Caco-2 (cell line): Measurements from ENCODE around the gene PTH2. TPM values are rescaled to one million over a fixed set of nuclear protein-coding genes. Genes with fewer than 3 reads are reported as not detected.
A peak's percentile ranks its signal among the peaks of the same experiment; 100 is the strongest.

ENCODE experiments used
- Bru-seq: library from RNA; stranded (reverse); fragments of 400-500 nt; gene quantifications from one replicate; lab custom pipeline; 2021; lab: Mats Ljungman, UMichigan
- BruChase-seq, 2 experiments: library from RNA; stranded (reverse); fragments of 400-500 nt; gene quantifications; one replicate each; lab custom pipeline; 2021; lab: Mats Ljungman, UMichigan
- BruUV-seq: library from RNA; stranded (reverse); fragments of 400-500 nt; replicated peaks from 2 replicates; lab custom pipeline; 2021; lab: Mats Ljungman, UMichigan
- CTCF ChIA-PET: fragments of 300-600 bp; sonication (Branson Sonifier 250); formaldehyde crosslinking; loops from one replicate; lab custom pipeline; 2022; ENCODE audit warnings: antibody characterized with exemption; lab: Charles Lee
- POLR2A ChIA-PET: fragments of 300-600 bp; sonication (Branson Sonifier 250); formaldehyde crosslinking; loops from one replicate; lab custom pipeline; 2022; ENCODE audit warnings: antibody characterized with exemption; lab: Charles Lee
- DNase-seq, 2 experiments: peaks; one replicate each; pipeline versions ENCODE4 v3.0.0 to v3.0.0-alpha.2; 2020 to 2022
- H3K27me3 ChIP-seq: replicated peaks from 2 replicates; pipeline ENCODE4 v1.6.0; 2011; ENCODE audit warnings: low read length; ENCODE audit not compliant: control insufficient read depth, insufficient read depth
- H3K36me3 ChIP-seq: 2 replicates; pipeline ENCODE4 v1.5.1; 2011; ENCODE audit warnings: low read length; ENCODE audit not compliant: control insufficient read depth, insufficient read depth
- H3K4me1 ChIP-seq: fragments of 250-450 bp; sonication (Bioruptor Pico); 2 replicates; pipeline ENCODE4 v1.5.1; 2020; ENCODE audit warnings: mild to moderate bottlenecking
- H3K4me3 ChIP-seq: 2 replicates; pipeline ENCODE4 v1.5.1; 2011; ENCODE audit warnings: low read depth, mild to moderate bottlenecking, control low read depth, low read length
- H3K9me3 ChIP-seq: fragments of 250-450 bp; sonication (Bioruptor Pico); 2 replicates; pipeline ENCODE4 v1.5.1; 2020; ENCODE audit warnings: mild to moderate bottlenecking, moderate library complexity
- H3K27ac Mint-ChIP-seq: one replicate; pipeline ENCODE4 v1.8.0; 2022; ENCODE audit warnings: mixed read lengths; ENCODE audit not compliant: unreplicated experiment
- H3K27me3 Mint-ChIP-seq: one replicate; pipeline ENCODE4 v1.8.0; 2022; ENCODE audit warnings: mixed read lengths; ENCODE audit not compliant: insufficient read depth, unreplicated experiment
- H3K36me3 Mint-ChIP-seq: one replicate; pipeline ENCODE4 v1.8.0; 2022; ENCODE audit warnings: mild to moderate bottlenecking, mixed read lengths; ENCODE audit not compliant: insufficient read depth, unreplicated experiment
- H3K4me1 Mint-ChIP-seq: one replicate; pipeline ENCODE4 v1.8.0; 2022; ENCODE audit warnings: low read depth, mixed read lengths; ENCODE audit not compliant: unreplicated experiment
- H3K4me3 Mint-ChIP-seq: one replicate; pipeline ENCODE4 v1.8.0; 2022; ENCODE audit warnings: mild to moderate bottlenecking, moderate library complexity, mixed read lengths; ENCODE audit not compliant: unreplicated experiment
- H3K9me3 Mint-ChIP-seq: one replicate; pipeline ENCODE4 v1.8.0; 2022; ENCODE audit warnings: mixed read lengths; ENCODE audit not compliant: unreplicated experiment
- intact Hi-C: fragments of 100-400 bp; cut with micrococcal nuclease; formaldehyde crosslinking; loops from one replicate; pipeline ENCODE4 v1.10.0; 2022; ENCODE audit not compliant: unreplicated experiment
- long read RNA-seq: library from polyadenylated mRNA; stranded (forward); transcript quantifications from one replicate; pipeline ENCODE4 v2.0.0, GENCODE V29; 2022
- total RNA-seq: library from RNA; stranded (reverse); gene quantifications from 2 replicates; pipeline ENCODE4 v1.2.3, GENCODE V29; 2022
- TF ChIP-seq, protein P1 (sequence below), 2 experiments: fragments of 200-600 bp in 1 of 2; IDR thresholded peaks; 1 replicate in 1 of 2; 2 replicates in 1 of 2; pipeline versions ENCODE4 v1.5.1 to v1.8.0; 2011 to 2022; ENCODE audit warnings: antibody characterized with exemption in 1 of 2, control low read depth in 1 of 2, inconsistent platforms in 1 of 2, low read depth in 1 of 2, low read length in 1 of 2, mild to moderate bottlenecking in 1 of 2, moderate library complexity in 1 of 2; ENCODE audit not compliant: insufficient read depth in 1 of 2, severe bottlenecking in 1 of 2, unreplicated experiment in 1 of 2

Gene PTH2, protein sequence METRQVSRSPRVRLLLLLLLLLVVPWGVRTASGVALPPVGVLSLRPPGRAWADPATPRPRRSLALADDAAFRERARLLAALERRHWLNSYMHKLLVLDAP
- total RNA-seq (not detected in 2 replicates), Bru-seq, nascent RNA (not detected), BruChase-seq, experiment 1, labeled RNA remaining after a 2-hour chase (percentile 22 among the genes with signal in this experiment), BruChase-seq, experiment 2, labeled RNA remaining after a 6-hour chase (percentile 32 among the genes with signal in this experiment)
- long read RNA-seq, partial matches to known transcripts, result 0 of 1 reads
- long read RNA-seq, other reads (novel, unspliced or antisense), result 1 of 1 reads

DNA sequence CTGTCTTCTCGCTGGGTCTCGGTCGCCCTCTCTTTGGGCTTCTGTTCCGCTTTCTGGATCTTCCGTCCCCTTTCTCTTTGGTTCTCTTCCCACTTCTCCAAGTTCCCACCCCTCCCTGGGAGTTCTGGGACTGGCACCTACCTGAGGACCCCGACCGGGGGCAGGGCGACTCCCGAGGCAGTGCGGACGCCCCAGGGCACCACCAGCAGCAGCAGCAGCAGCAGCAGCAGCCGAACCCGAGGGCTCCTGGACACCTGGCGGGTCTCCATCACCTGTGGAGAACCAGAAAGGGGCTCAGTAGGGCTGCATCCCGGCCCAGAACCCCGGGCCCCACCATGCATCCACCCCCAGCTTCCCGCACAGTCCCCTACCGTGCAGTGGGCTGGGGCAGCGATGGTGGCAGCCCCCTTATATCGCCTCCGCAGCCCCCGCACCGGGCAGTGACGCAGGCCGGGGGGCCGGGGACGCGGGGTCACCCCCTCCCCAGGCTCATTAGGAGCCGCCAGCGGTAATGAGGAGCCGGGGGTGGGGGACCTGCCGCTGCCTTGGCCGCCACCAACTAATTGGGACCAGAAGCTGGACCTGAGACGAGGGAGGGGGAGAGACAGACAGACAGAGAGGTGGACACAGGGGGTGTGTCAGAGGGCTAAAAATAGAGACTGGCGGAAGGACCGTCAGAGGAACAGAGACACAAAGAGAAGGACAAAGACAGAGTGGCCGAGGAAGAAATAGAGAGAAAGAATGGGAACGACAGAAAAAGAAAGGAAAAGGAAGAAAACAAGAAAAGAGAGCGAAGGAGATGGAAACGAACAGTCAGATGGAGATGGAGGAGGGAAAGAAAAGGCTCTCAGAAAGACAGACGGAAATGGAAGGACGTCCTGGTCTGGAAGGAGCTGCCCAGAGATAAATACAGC lies at the start of gene PTH2:
Gene PTH2, minus strand, starts transcription at position 371 of the 914 bp plus-strand sequence. Its CDS starts 102 bp downstream, at position 269.
- peak within 1 kb of the TSS; percentile 60 for H3K4me3 Mint-ChIP-seq
- intact Hi-C loops, result no loop called here
- ChIA-PET POLR2A (no interaction called here), CTCF (interaction anchor here (0.7 kb wide), 1 partner anchor 1151 kb away, joined by 3 read pairs; no protein-coding TSS in a partner anchor)
- peaks cover 35% of the 10 kb centered on the region for H3K4me1 ChIP-seq
- no peaks in the 10 kb centered on the region for H3K9me3 ChIP-seq
- H3K27me3 Mint-ChIP-seq, result peaks cover 57% of the 10 kb centered on the region
- no peak within 1 kb of the TSS for H3K27ac Mint-ChIP-seq
- H3K36me3 Mint-ChIP-seq, result peaks cover 6% of the 10 kb centered on the region
- no peaks in the 10 kb centered on the region for H3K36me3 ChIP-seq
- H3K27me3 ChIP-seq, result peaks cover 2% of the 10 kb centered on the region; the same call in 1 of the 2 replicates
- no peaks in the 10 kb centered on the region for H3K9me3 Mint-ChIP-seq
- DNase-seq, result no peak
- H3K4me3 ChIP-seq, result no peak within 1 kb of the TSS
- H3K4me1 Mint-ChIP-seq, result peaks cover 34% of the 10 kb centered on the region
- TF ChIP-seq, protein P1, sequence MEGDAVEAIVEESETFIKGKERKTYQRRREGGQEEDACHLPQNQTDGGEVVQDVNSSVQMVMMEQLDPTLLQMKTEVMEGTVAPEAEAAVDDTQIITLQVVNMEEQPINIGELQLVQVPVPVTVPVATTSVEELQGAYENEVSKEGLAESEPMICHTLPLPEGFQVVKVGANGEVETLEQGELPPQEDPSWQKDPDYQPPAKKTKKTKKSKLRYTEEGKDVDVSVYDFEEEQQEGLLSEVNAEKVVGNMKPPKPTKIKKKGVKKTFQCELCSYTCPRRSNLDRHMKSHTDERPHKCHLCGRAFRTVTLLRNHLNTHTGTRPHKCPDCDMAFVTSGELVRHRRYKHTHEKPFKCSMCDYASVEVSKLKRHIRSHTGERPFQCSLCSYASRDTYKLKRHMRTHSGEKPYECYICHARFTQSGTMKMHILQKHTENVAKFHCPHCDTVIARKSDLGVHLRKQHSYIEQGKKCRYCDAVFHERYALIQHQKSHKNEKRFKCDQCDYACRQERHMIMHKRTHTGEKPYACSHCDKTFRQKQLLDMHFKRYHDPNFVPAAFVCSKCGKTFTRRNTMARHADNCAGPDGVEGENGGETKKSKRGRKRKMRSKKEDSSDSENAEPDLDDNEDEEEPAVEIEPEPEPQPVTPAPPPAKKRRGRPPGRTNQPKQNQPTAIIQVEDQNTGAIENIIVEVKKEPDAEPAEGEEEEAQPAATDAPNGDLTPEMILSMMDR (IDR thresholded peaks at IDR 0.05; ENCODE audit: insufficient read depth in 1 of 2, low read depth in 1 of 2, low read length in 1 of 2, severe bottlenecking in 1 of 2, unreplicated experiment in 1 of 2), result no peak
- no TSS peak for BruUV-seq

DNA sequence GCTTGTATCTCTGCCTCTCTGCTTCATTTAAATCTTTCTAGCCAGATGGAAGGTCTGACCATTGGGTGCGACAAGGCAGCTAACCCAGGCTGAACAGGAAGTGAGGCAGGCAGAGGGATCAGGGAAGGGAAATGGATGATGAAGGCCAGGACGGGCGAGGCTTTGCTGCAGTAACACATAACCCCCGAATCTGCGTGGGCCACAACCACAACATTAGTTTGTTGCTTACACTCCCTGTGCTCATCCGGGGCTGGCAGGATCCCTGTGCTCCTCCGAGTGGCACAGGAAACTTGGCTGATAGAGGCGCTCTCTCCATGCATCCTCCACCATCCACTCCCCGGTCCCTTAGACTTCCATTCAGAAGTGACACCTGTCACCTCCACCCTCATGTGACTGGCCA lies 49.7 kb upstream of the PTH2 start:
- Mint-ChIP-seq H3K27me3 (peaks cover 3% of the 10 kb centered on the region), H3K4me1 (peaks cover 10% of the 10 kb centered on the region), H3K27ac (no peak overlapping the region), H3K9me3 (no peaks in the 10 kb centered on the region), H3K4me3 (peak overlapping the region; percentile 72), H3K36me3 (peaks cover 28% of the 10 kb centered on the region)
- no peak for DNase-seq
- no TSS peak for BruUV-seq
- Histone ChIP-seq H3K4me3 (no peak overlapping the region), H3K36me3 (peaks cover 1% of the 10 kb centered on the region; the same call in 1 of the 2 replicates), H3K9me3 (no peaks in the 10 kb centered on the region), H3K27me3 (no peaks in the 10 kb centered on the region), H3K4me1 (no peaks in the 10 kb centered on the region; the same call in 1 of the 2 replicates)
- ChIA-PET POLR2A (no interaction called here), CTCF (interaction anchor here (0.7 to 1.3 kb wide), 4 partner anchors 19 to 74 kb away, joined by 3 to 6 read pairs (median 4); partner anchors contain the start of genes ALDH16A1 and PIH1D1)
- intact Hi-C loops, result no loop called here
- TF ChIP-seq, protein P1 (IDR thresholded peaks at IDR 0.05; ENCODE audit: insufficient read depth in 1 of 2, low read depth in 1 of 2, low read length in 1 of 2, severe bottlenecking in 1 of 2, unreplicated experiment in 1 of 2), result no peak

DNA sequence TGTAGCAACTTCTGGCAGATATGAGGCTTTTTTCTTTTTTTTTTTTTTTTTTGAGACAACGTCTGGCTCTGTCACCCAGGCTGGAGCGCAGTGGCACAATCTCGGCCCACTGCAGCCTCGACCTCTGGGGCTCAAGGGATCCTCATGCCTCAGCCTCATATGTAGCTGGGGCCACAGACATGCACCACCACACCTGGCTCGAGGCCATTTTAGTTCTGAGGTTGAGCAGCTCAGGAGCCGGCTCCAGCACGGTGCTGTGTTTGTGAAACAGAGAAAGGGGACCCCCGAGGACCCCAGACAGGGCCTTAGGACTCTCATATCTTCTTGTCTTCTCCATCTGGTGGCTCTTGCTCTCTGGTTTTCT lies 47.4 kb upstream of the PTH2 start:
- POLR2A ChIA-PET, result interaction anchor here (0.6 kb wide), 1 partner anchor 95 kb away, joined by 5 read pairs; no protein-coding TSS in a partner anchor
- Histone ChIP-seq H3K4me1 (no peaks in the 10 kb centered on the region), H3K27me3 (no peaks in the 10 kb centered on the region), H3K36me3 (peaks cover 1% of the 10 kb centered on the region; the same call in 1 of the 2 replicates), H3K9me3 (no peaks in the 10 kb centered on the region), H3K4me3 (no peak overlapping the region)
- H3K27ac Mint-ChIP-seq, result no peak overlapping the region
- intact Hi-C loops, result no loop called here
- H3K4me3 Mint-ChIP-seq, result no peak overlapping the region
- TF ChIP-seq, protein P1 (IDR thresholded peaks at IDR 0.05; ENCODE audit: insufficient read depth in 1 of 2, low read depth in 1 of 2, low read length in 1 of 2, severe bottlenecking in 1 of 2, unreplicated experiment in 1 of 2), result no peak
- no peak for DNase-seq
- CTCF ChIA-PET, result interaction anchor here (0.7 kb wide), 1 partner anchor 206 kb away, joined by 3 read pairs; no protein-coding TSS in a partner anchor
- H3K27me3 Mint-ChIP-seq, result peaks cover 3% of the 10 kb centered on the region
- H3K36me3 Mint-ChIP-seq, result peaks cover 20% of the 10 kb centered on the region
- TSS peak; percentile 41 for BruUV-seq
- H3K4me1 Mint-ChIP-seq, result no peaks in the 10 kb centered on the region
- no peaks in the 10 kb centered on the region for H3K9me3 Mint-ChIP-seq
